Measurements from ENCODE around the gene ZSCAN18. TPM values are rescaled to one million over a fixed set of nuclear protein-coding genes. Genes with fewer than 3 reads are reported as not detected.

The ZSCAN18 gene
- polyA plus RNA-seq, 1 donor from 2014 or later, result 399 TPM

DNA sequence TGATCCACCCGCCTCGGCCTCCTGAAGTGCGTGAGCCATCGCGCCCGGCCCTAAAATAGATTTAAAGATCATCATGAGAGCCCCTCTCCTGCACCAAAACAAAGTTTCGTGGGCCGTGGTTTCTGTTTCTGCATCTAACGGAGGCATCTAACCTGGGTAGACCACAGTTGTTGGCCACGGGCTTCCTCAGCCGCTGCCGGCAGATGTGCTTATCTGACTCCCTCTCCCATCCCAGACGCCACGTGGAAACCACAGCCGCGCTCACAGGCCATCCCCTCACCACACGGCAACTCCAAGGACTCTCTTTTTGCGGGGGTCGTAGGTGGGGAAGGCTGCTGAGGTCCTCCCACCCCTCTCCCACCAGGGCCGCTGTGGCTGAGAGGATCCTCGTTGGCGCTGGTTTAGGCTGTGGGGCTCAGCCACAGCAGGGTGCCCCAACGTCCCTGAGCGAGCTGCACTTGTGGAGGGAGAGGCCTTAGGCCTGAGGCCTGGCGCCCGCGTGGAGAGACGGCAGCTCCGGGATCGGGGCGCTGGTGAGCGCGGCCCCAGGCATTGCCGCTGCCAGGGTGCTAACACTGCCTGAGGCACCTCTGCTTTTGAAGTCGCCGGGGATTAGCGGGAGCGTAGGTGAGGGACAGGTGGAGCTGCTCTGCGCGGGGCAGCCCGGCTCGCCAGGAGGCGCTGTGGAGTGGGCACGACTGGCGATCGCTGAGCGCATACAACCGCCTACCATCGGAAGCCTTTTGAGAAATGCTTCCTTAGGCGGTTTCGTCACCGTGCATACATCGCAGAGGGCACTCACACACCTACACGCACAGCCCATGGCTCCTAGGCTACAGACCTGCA lies 55.3 kb downstream of the ZSCAN18 start:
- H3K4me3 ChIP-seq (ENCODE audit: low read length), result no peak overlapping the region
- no peaks in the 10 kb centered on the region for H3K79me2 ChIP-seq (replicated peaks; ENCODE audit: insufficient read depth, low read length)
- H3K9ac ChIP-seq (ENCODE audit: low read length), result no peak overlapping the region
- H3K9me2 ChIP-seq (ENCODE audit: insufficient read depth, low read length), result no peaks in the 10 kb centered on the region
- H3K27me3 ChIP-seq (ENCODE audit: insufficient read depth, low read depth, low read length), result no peaks in the 10 kb centered on the region
- H2AFZ ChIP-seq (ENCODE audit: low read depth, low read length), result no peak overlapping the region
- no peak overlapping the region for H3K27ac ChIP-seq (ENCODE audit: low read length)
- H4K20me1 ChIP-seq (ENCODE audit: insufficient read depth), result no peaks in the 10 kb centered on the region
- no peaks in the 10 kb centered on the region for H3F3A ChIP-seq (ENCODE audit: insufficient read depth, low read length, poor library complexity, severe bottlenecking)
- H3K9me3 ChIP-seq (ENCODE audit: low read length), result peaks cover 13% of the 10 kb centered on the region
- no peak overlapping the region for H3K4me2 ChIP-seq (ENCODE audit: low read length)
- TF ChIP-seq MXI1 (conservative IDR thresholded peaks at IDR 0.05; ENCODE audit: poor library complexity, severe bottlenecking) (no peak), SMC3 (conservative IDR thresholded peaks at IDR 0.05; ENCODE audit: poor library complexity) (no peak), POLR2AphosphoS5 (IDR thresholded peaks at IDR 0.05) (no peak), EZH2 (IDR thresholded peaks at IDR 0.05; ENCODE audit: borderline replicate concordance, insufficient read depth, low read length, poor library complexity, severe bottlenecking) (no peak), EP300 (conservative IDR thresholded peaks at IDR 0.05; ENCODE audit: poor library complexity, severe bottlenecking) (no peak), TAF1 (IDR thresholded peaks at IDR 0.05; ENCODE audit: low read depth) (no peak), RAD21 (conservative IDR thresholded peaks at IDR 0.05) (no peak)
- TF ChIP-seq, protein P1, sequence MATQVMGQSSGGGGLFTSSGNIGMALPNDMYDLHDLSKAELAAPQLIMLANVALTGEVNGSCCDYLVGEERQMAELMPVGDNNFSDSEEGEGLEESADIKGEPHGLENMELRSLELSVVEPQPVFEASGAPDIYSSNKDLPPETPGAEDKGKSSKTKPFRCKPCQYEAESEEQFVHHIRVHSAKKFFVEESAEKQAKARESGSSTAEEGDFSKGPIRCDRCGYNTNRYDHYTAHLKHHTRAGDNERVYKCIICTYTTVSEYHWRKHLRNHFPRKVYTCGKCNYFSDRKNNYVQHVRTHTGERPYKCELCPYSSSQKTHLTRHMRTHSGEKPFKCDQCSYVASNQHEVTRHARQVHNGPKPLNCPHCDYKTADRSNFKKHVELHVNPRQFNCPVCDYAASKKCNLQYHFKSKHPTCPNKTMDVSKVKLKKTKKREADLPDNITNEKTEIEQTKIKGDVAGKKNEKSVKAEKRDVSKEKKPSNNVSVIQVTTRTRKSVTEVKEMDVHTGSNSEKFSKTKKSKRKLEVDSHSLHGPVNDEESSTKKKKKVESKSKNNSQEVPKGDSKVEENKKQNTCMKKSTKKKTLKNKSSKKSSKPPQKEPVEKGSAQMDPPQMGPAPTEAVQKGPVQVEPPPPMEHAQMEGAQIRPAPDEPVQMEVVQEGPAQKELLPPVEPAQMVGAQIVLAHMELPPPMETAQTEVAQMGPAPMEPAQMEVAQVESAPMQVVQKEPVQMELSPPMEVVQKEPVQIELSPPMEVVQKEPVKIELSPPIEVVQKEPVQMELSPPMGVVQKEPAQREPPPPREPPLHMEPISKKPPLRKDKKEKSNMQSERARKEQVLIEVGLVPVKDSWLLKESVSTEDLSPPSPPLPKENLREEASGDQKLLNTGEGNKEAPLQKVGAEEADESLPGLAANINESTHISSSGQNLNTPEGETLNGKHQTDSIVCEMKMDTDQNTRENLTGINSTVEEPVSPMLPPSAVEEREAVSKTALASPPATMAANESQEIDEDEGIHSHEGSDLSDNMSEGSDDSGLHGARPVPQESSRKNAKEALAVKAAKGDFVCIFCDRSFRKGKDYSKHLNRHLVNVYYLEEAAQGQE (IDR thresholded peaks at IDR 0.05; ENCODE audit: borderline replicate concordance), result no peak
- TF ChIP-seq, protein P2, sequence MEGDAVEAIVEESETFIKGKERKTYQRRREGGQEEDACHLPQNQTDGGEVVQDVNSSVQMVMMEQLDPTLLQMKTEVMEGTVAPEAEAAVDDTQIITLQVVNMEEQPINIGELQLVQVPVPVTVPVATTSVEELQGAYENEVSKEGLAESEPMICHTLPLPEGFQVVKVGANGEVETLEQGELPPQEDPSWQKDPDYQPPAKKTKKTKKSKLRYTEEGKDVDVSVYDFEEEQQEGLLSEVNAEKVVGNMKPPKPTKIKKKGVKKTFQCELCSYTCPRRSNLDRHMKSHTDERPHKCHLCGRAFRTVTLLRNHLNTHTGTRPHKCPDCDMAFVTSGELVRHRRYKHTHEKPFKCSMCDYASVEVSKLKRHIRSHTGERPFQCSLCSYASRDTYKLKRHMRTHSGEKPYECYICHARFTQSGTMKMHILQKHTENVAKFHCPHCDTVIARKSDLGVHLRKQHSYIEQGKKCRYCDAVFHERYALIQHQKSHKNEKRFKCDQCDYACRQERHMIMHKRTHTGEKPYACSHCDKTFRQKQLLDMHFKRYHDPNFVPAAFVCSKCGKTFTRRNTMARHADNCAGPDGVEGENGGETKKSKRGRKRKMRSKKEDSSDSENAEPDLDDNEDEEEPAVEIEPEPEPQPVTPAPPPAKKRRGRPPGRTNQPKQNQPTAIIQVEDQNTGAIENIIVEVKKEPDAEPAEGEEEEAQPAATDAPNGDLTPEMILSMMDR (IDR thresholded peaks at IDR 0.05; ENCODE audit: poor library complexity, severe bottlenecking), result no peak
- H3K36me3 ChIP-seq (ENCODE audit: insufficient read depth, low read length), result no peaks in the 10 kb centered on the region

DNA sequence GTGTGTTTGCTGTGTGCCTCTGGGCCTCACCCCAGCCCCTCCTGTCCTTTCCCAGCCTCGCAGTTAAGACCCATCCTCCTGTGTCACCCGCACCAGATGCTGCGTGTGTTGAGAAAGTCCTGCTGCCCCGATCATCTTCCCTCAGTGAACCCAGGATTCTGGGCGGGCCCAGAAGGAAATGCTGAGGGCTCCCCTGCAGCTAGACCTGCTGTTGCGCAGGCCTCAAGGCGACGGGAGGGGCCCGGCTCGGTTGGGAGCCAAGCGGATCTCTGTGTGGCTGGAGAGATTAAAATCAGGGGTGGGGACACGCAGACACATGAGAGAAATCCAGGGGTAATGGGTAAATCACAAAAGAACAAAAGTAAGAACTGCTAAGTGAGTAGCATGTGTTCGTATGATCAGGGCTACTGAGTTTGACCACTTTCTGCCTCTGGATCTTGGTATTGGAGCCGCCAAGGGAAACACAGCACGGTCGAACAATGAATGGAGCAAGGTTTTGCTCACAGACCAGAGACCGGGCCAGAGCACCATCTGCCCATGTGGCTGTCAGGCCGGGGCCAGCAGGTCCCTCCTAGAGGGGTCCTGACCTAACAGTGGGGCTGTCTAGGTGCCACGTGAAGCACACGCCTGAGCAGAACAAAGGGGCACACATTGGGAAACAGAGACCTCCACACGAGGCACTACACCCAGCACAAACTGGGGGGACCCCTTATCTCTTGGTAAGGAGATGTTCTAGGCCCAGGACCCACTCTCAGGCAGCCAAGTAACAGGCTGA lies 57.1 kb downstream of the ZSCAN18 start:
- peaks cover 9% of the 10 kb centered on the region for H3K9me3 ChIP-seq (ENCODE audit: low read length)

More for the DNA sequence above, 57.1 kb downstream of the ZSCAN18 start:
- Histone ChIP-seq H2AFZ (ENCODE audit: low read depth, low read length) (no peak overlapping the region), H3K27ac (ENCODE audit: low read length) (no peak overlapping the region), H3K4me3 (ENCODE audit: low read length) (no peak overlapping the region), H3F3A (ENCODE audit: insufficient read depth, low read length, poor library complexity, severe bottlenecking) (no peaks in the 10 kb centered on the region), H3K4me2 (ENCODE audit: low read length) (no peak overlapping the region), H3K27me3 (ENCODE audit: insufficient read depth, low read depth, low read length) (no peaks in the 10 kb centered on the region), H3K79me2 (replicated peaks; ENCODE audit: insufficient read depth, low read length) (no peaks in the 10 kb centered on the region), H3K36me3 (ENCODE audit: insufficient read depth, low read length) (no peaks in the 10 kb centered on the region), H3K9ac (ENCODE audit: low read length) (no peak overlapping the region), H3K9me2 (ENCODE audit: insufficient read depth, low read length) (no peaks in the 10 kb centered on the region), H4K20me1 (ENCODE audit: insufficient read depth) (no peaks in the 10 kb centered on the region)
- TF ChIP-seq EZH2 (IDR thresholded peaks at IDR 0.05; ENCODE audit: borderline replicate concordance, insufficient read depth, low read length, poor library complexity, severe bottlenecking) (no peak), TAF1 (IDR thresholded peaks at IDR 0.05; ENCODE audit: low read depth) (no peak), POLR2AphosphoS5 (IDR thresholded peaks at IDR 0.05) (no peak), EP300 (conservative IDR thresholded peaks at IDR 0.05; ENCODE audit: poor library complexity, severe bottlenecking) (no peak), MXI1 (conservative IDR thresholded peaks at IDR 0.05; ENCODE audit: poor library complexity, severe bottlenecking) (no peak), RAD21 (conservative IDR thresholded peaks at IDR 0.05) (no peak), SMC3 (conservative IDR thresholded peaks at IDR 0.05; ENCODE audit: poor library complexity) (no peak)
- TF ChIP-seq, protein P2 (IDR thresholded peaks at IDR 0.05; ENCODE audit: poor library complexity, severe bottlenecking), result no peak
- TF ChIP-seq, protein P1 (IDR thresholded peaks at IDR 0.05; ENCODE audit: borderline replicate concordance), result no peak

All from neural cell (in vitro differentiated cells).